Neuronal stem cell (in vitro differentiated cells): ENCODE results near the gene LRIG1.

Experiments
- DNase-seq: peaks from one replicate; pipeline ENCODE4 v3.0.0-alpha.2; 2013; ENCODE audit warnings: low spot score
- H2AFZ ChIP-seq: one replicate; pipeline ENCODE4 v1.6.1; 2013; ENCODE audit warnings: mild to moderate bottlenecking, low read length, inconsistent platforms
- H2AK5ac ChIP-seq: 2 replicates; pipeline ENCODE4 v1.6.1; 2013; ENCODE audit warnings: low read depth, mild to moderate bottlenecking, inconsistent platforms, low read length, moderate library complexity, mixed read lengths
- H2BK120ac ChIP-seq: 2 replicates; pipeline ENCODE4 v1.6.1; 2013; ENCODE audit warnings: low read depth, mild to moderate bottlenecking, inconsistent platforms, low read length, moderate library complexity, mixed read lengths
- H2BK12ac ChIP-seq: one replicate; pipeline ENCODE4 v1.6.1; 2013; ENCODE audit warnings: low read length, inconsistent platforms
- H2BK15ac ChIP-seq: 2 replicates; pipeline ENCODE4 v1.6.1; 2013; ENCODE audit warnings: mild to moderate bottlenecking, low read length, inconsistent platforms, mixed read lengths
- H2BK5ac ChIP-seq: one replicate; pipeline ENCODE4 v1.6.1; 2013; ENCODE audit warnings: inconsistent platforms, mild to moderate bottlenecking, low read length, moderate library complexity
- H3K14ac ChIP-seq: one replicate; pipeline ENCODE4 v1.6.1; 2013; ENCODE audit warnings: low read length, inconsistent platforms
- H3K18ac ChIP-seq: 2 replicates; pipeline ENCODE4 v1.6.1; 2013; ENCODE audit warnings: low read length, inconsistent platforms
- H3K23ac ChIP-seq: 2 replicates; pipeline ENCODE4 v1.6.1; 2013; ENCODE audit warnings: low read depth, mild to moderate bottlenecking, mixed read lengths, low read length, inconsistent platforms; ENCODE audit not compliant: poor library complexity
- H3K27ac ChIP-seq: replicated peaks from 3 replicates; pipeline ENCODE4 v1.5.1; 2013; ENCODE audit warnings: low read length, inconsistent platforms
- H3K27me3 ChIP-seq, 3 experiments: 2 replicates each; pipeline ENCODE4 v1.6.1; 2013; ENCODE audit warnings: low read length in 3 of 3, mild to moderate bottlenecking in 2 of 3, inconsistent platforms in 1 of 3, low read depth in 1 of 3, mixed read lengths in 1 of 3, moderate library complexity in 1 of 3; ENCODE audit not compliant: control insufficient read depth in 3 of 3, insufficient read depth in 3 of 3
- H3K36me3 ChIP-seq, 2 donors: replicated peaks in 1 of 2; 2 replicates each; pipeline ENCODE4 v1.6.1; 2013; ENCODE audit warnings: low read length in 2 of 2; ENCODE audit not compliant: control insufficient read depth in 2 of 2, insufficient read depth in 2 of 2
- H3K4ac ChIP-seq: 2 replicates; pipeline ENCODE4 v1.6.1; 2013; ENCODE audit warnings: inconsistent platforms, mild to moderate bottlenecking, low read length, moderate library complexity
- H3K4me1 ChIP-seq, 2 donors: 1 replicate in 1 of 2; 2 replicates in 1 of 2; pipeline ENCODE4 v1.6.1; 2013; ENCODE audit warnings: low read length in 2 of 2, low read depth in 1 of 2; ENCODE audit not compliant: control insufficient read depth in 2 of 2, insufficient read depth in 1 of 2
- H3K4me2 ChIP-seq: one replicate; pipeline ENCODE4 v1.6.1; 2013; ENCODE audit warnings: mild to moderate bottlenecking, low read length, inconsistent platforms; ENCODE audit not compliant: insufficient read depth, poor library complexity, severe bottlenecking
- H3K4me3 ChIP-seq, 2 donors: 2 replicates each; pipeline ENCODE4 v1.5.1; 2013; ENCODE audit warnings: low read length in 2 of 2, mild to moderate bottlenecking in 2 of 2, inconsistent platforms in 1 of 2, moderate library complexity in 1 of 2
- H3K79me1 ChIP-seq: one replicate; pipeline ENCODE4 v1.6.1; 2013; ENCODE audit warnings: low read depth, mild to moderate bottlenecking, inconsistent platforms, low read length, moderate library complexity
- H3K9ac ChIP-seq: one replicate; pipeline ENCODE4 v1.6.1; 2013; ENCODE audit warnings: mild to moderate bottlenecking, low read depth, low read length, inconsistent platforms; ENCODE audit not compliant: poor library complexity
- H3K9me3 ChIP-seq, 2 donors: replicated peaks in 1 of 2; 2 replicates each; pipeline versions ENCODE3 to v1.6.1; 2013; ENCODE audit warnings: low read length in 2 of 2, mild to moderate bottlenecking in 2 of 2, inconsistent platforms in 1 of 2, low read depth in 1 of 2, mixed read lengths in 1 of 2, moderate library complexity in 1 of 2; ENCODE audit not compliant: control insufficient read depth in 2 of 2, insufficient read depth in 1 of 2
- H4K8ac ChIP-seq: one replicate; pipeline ENCODE4 v1.6.1; 2013; ENCODE audit warnings: low read depth, mild to moderate bottlenecking, inconsistent platforms, low read length, moderate library complexity
- H4K91ac ChIP-seq: one replicate; pipeline ENCODE4 v1.6.1; 2013; ENCODE audit warnings: low read length, low read depth, mild to moderate bottlenecking, inconsistent platforms; ENCODE audit not compliant: poor library complexity
- whole genome bisulfite sequencing, 2 donors: extraction: QIAGEN DNeasy Blood & Tissue Kit; methylation state at CpG; one replicate each; pipeline ENCODE4 v1.1.7; 2013; ENCODE audit warnings: missing lambda C conversion rate in 2 of 2, mixed read lengths in 1 of 2; ENCODE audit not compliant: insufficient read length in 2 of 2, insufficient replicate concordance in 1 of 2; ENCODE audit errors: extremely low coverage in 2 of 2; 5-methylcytosine and 5-hydroxymethylcytosine counted together

LRIG1 gene

GRCh38 chr3:66383998-66384745 is 116.7 kb downstream of the LRIG1 start:
- Histone ChIP-seq H2BK5ac (no peak overlapping the region), H4K91ac (no peak overlapping the region), H2AK5ac (no peak overlapping the region), H3K27ac (no peak overlapping the region), H2AFZ (no peak overlapping the region), H2BK120ac (no peak overlapping the region), H3K4me1 (peaks cover 0 to 4% of the 10 kb centered on the region in 2 donors), H3K9me3 (peaks cover 6 to 37% of the 10 kb centered on the region in 2 donors), H3K4me3 (no peak overlapping the region), H3K18ac (no peak overlapping the region), H2BK12ac (no peak overlapping the region), H3K14ac (no peak overlapping the region), H2BK15ac (no peak overlapping the region), H3K4ac (no peak overlapping the region), H3K27me3 (no peaks in the 10 kb centered on the region), H3K79me1 (peaks cover 8% of the 10 kb centered on the region), H3K36me3 (peaks cover 75 to 98% of the 10 kb centered on the region in 2 donors), H3K9ac (no peak overlapping the region), H4K8ac (no peak overlapping the region), H3K23ac (no peak overlapping the region), H3K4me2 (no peak overlapping the region)
- WGBS, 2 donors, result no CpG with 5 or more reads among the region's 20 CpGs
- no peak for DNase-seq

- H4K91ac ChIP-seq, result no peak overlapping the region
- H2AFZ ChIP-seq, result no peak overlapping the region
- peak overlapping the region; percentile 85 for H3K14ac ChIP-seq
- H4K8ac ChIP-seq, result peak overlapping the region; percentile 19
- no peak overlapping the region for H2BK15ac ChIP-seq
- no peak overlapping the region for H2BK12ac ChIP-seq
- peaks cover 76 to 98% of the 10 kb centered on the region in 2 donors for H3K36me3 ChIP-seq
- H3K27me3 ChIP-seq, result no peaks in the 10 kb centered on the region
- H2BK5ac ChIP-seq, result no peak overlapping the region
- peak overlapping the region; percentile 36 for H3K9ac ChIP-seq
- no peak for DNase-seq
- H3K4me3 ChIP-seq, result peak overlapping the region in 1 of 2 donors; percentile 32
- H3K4ac ChIP-seq, result no peak overlapping the region
- H3K79me1 ChIP-seq, result peaks cover 8% of the 10 kb centered on the region
- H3K4me2 ChIP-seq, result no peak overlapping the region
- H3K9me3 ChIP-seq, result peaks cover 6 to 27% of the 10 kb centered on the region in 2 donors
- H3K18ac ChIP-seq, result peak overlapping the region; percentile 73
- peaks cover 0 to 4% of the 10 kb centered on the region in 2 donors for H3K4me1 ChIP-seq
- H2BK120ac ChIP-seq, result no peak overlapping the region
- no CpG with 5 or more reads among the region's 18 CpGs for WGBS, 2 donors
- no peak overlapping the region for H3K27ac ChIP-seq
- H2AK5ac ChIP-seq, result no peak overlapping the region
- H3K23ac ChIP-seq, result peak overlapping the region; percentile 48
These were observed 117.8 kb downstream of the LRIG1 start for GRCh38 chr3:66383023-66383422.

GRCh38 chr3:66382142-66382541 is 118.7 kb downstream of the LRIG1 start:
- Histone ChIP-seq H3K27me3 (no peaks in the 10 kb centered on the region), H3K14ac (peak overlapping the region; percentile 9), H3K4me1 (peaks cover 0 to 4% of the 10 kb centered on the region in 2 donors), H2AFZ (no peak overlapping the region), H3K18ac (no peak overlapping the region), H4K8ac (no peak overlapping the region), H2BK12ac (no peak overlapping the region), H3K23ac (no peak overlapping the region), H3K4me3 (no peak overlapping the region), H3K79me1 (peaks cover 8% of the 10 kb centered on the region), H3K9me3 (peaks cover 6 to 23% of the 10 kb centered on the region in 2 donors), H3K4ac (no peak overlapping the region), H3K9ac (peak overlapping the region; percentile 53), H2BK5ac (no peak overlapping the region), H2BK15ac (no peak overlapping the region), H2AK5ac (no peak overlapping the region), H3K36me3 (peaks cover 81 to 100% of the 10 kb centered on the region in 2 donors), H3K27ac (no peak overlapping the region), H4K91ac (no peak overlapping the region), H3K4me2 (no peak overlapping the region), H2BK120ac (no peak overlapping the region)
- no peak for DNase-seq
- WGBS, 2 donors, result no CpG with 5 or more reads among the region's 10 CpGs

GRCh38 chr3:66381626-66382025 is 119.2 kb downstream of the LRIG1 start:
- peak overlapping the region in 1 of 2 donors; percentile 19 for H3K4me3 ChIP-seq
- no peak overlapping the region for H3K23ac ChIP-seq
- H3K79me1 ChIP-seq, result peaks cover 8% of the 10 kb centered on the region
- peaks cover 0 to 4% of the 10 kb centered on the region in 2 donors for H3K4me1 ChIP-seq
- H4K91ac ChIP-seq, result no peak overlapping the region
- H2AK5ac ChIP-seq, result no peak overlapping the region
- H2BK12ac ChIP-seq, result no peak overlapping the region
- H3K14ac ChIP-seq, result no peak overlapping the region
- H3K27me3 ChIP-seq, result no peaks in the 10 kb centered on the region
- DNase-seq, result no peak
- H3K27ac ChIP-seq, result no peak overlapping the region
- H2BK15ac ChIP-seq, result no peak overlapping the region
- no peak overlapping the region for H3K4me2 ChIP-seq
- no CpG with 5 or more reads among the region's 7 CpGs for WGBS, 2 donors
- no peak overlapping the region for H2BK120ac ChIP-seq
- peaks cover 6 to 18% of the 10 kb centered on the region in 2 donors for H3K9me3 ChIP-seq
- peaks cover 80 to 100% of the 10 kb centered on the region in 2 donors for H3K36me3 ChIP-seq
- no peak overlapping the region for H3K18ac ChIP-seq
- H3K4ac ChIP-seq, result no peak overlapping the region
- H3K9ac ChIP-seq, result no peak overlapping the region
- H2AFZ ChIP-seq, result no peak overlapping the region
- no peak overlapping the region for H2BK5ac ChIP-seq
- H4K8ac ChIP-seq, result no peak overlapping the region
